GM18909 (cell line): Measurements from ENCODE around the gene MAP3K20.
A peak's percentile ranks its signal among the peaks of the same experiment; 100 is the strongest.
"Not testable (repeated sequence)": the region's sequence is repeated elsewhere in the genome, so short reads cannot be mapped to it uniquely, and the experiment has no call there.

Source experiments
- ATAC-seq: cut with Tn5 transposase; IDR thresholded peaks from one replicate; pipeline ENCODE4 v1.9.1; 2021; ENCODE audit warnings: mild to moderate bottlenecking; ENCODE audit not compliant: unreplicated experiment, poor library complexity

The MAP3K20 gene

GRCh38 chr2:173150963-173151362 lies 75.3 kb downstream of the MAP3K20 start:
- no peak for ATAC-seq

GRCh38 chr2:173151671-173152401 lies 76.2 kb downstream of the MAP3K20 start:
- peak; percentile 71 for ATAC-seq

GRCh38 chr2:173153301-173153885 lies 77.7 kb downstream of the MAP3K20 start:
- ATAC-seq, result no peak

GRCh38 chr2:173157676-173158293 lies 82.1 kb downstream of the MAP3K20 start:
- ATAC-seq, result no peak

GRCh38 chr2:173159791-173160463 lies 84.3 kb downstream of the MAP3K20 start:
- no peak for ATAC-seq

- no peak for ATAC-seq
Observed at GRCh38 chr2:173160618-173161017, 85.0 kb downstream of the MAP3K20 start.

- no peak for ATAC-seq
Observed at GRCh38 chr2:173161040-173161439, 85.4 kb downstream of the MAP3K20 start.

GRCh38 chr2:173161507-173161906 lies 85.9 kb downstream of the MAP3K20 start:
- no peak for ATAC-seq

- ATAC-seq, result not testable (repeated sequence)
Observed at GRCh38 chr2:173163357-173163756, 87.7 kb downstream of the MAP3K20 start.

GRCh38 chr2:173164396-173164795 lies 88.8 kb downstream of the MAP3K20 start:
- no peak for ATAC-seq

- ATAC-seq, result no peak
Observed at GRCh38 chr2:173165443-173166238, 90.0 kb downstream of the MAP3K20 start.

- ATAC-seq, result no peak
Observed at GRCh38 chr2:173171321-173171720, 95.7 kb downstream of the MAP3K20 start.

- no peak for ATAC-seq
Observed at GRCh38 chr2:173171924-173172643, 96.4 kb downstream of the MAP3K20 start.

GRCh38 chr2:173174339-173174738 lies 98.7 kb downstream of the MAP3K20 start:
- ATAC-seq, result not testable (repeated sequence)

- no peak for ATAC-seq
Observed at GRCh38 chr2:173175222-173175621, 99.6 kb downstream of the MAP3K20 start.

GRCh38 chr2:173181982-173182381 lies 106.3 kb downstream of the MAP3K20 start:
- ATAC-seq, result no peak

GRCh38 chr2:173184031-173185004 lies 108.7 kb downstream of the MAP3K20 start:
- ATAC-seq, result no peak

- ATAC-seq, result no peak
Observed at GRCh38 chr2:173185437-173185836, 109.8 kb downstream of the MAP3K20 start.
